HEK293T (cell line): Measurements from ENCODE around the gene LMAN2.

Source experiments
- CTCF ChIA-PET: fragments of 350-600 bp; formaldehyde crosslinking; extraction: SDS; loops from one replicate; lab custom pipeline; 2021; ENCODE audit warnings: antibody characterized with exemption, inconsistent platforms; lab: Yijun Ruan, JAX
- POLR2A ChIA-PET: fragments of 350-600 bp; formaldehyde crosslinking; extraction: SDS; loops from one replicate; lab custom pipeline; 2020; ENCODE audit warnings: antibody characterized with exemption, inconsistent platforms; lab: Yijun Ruan, JAX
- DNase-seq: peaks from one replicate; pipeline ENCODE4 v3.0.0; 2012; ENCODE audit warnings: mixed read lengths; ENCODE audit errors: extremely low spot score
- ARNT ChIP-seq: fragments of 450-650 bp; IDR thresholded peaks from 2 replicates; pipeline ENCODE4 v1.6.1; 2017; ENCODE audit warnings: mild to moderate bottlenecking
- BHLHE40 ChIP-seq: fragments of 450-650 bp; IDR thresholded peaks from 2 replicates; pipeline ENCODE4 v1.6.1; 2016; ENCODE audit warnings: mild to moderate bottlenecking, moderate library complexity, borderline replicate concordance
- CTBP1 ChIP-seq: fragments of 450-650 bp; IDR thresholded peaks from 2 replicates; pipeline ENCODE4 v1.6.1; 2016; ENCODE audit warnings: borderline replicate concordance
- ELF4 ChIP-seq: fragments of 450-650 bp; IDR thresholded peaks from 2 replicates; pipeline ENCODE4 v1.6.1; 2017; ENCODE audit warnings: antibody characterized with exemption
- FOXA1 ChIP-seq: fragments of 450-650 bp; IDR thresholded peaks from 2 replicates; pipeline ENCODE4 v1.6.1; 2016; ENCODE audit warnings: mild to moderate bottlenecking
- FOXK2 ChIP-seq: fragments of 450-650 bp; IDR thresholded peaks from 2 replicates; pipeline ENCODE4 v1.6.1; 2016; ENCODE audit warnings: mild to moderate bottlenecking
- FOXM1 ChIP-seq: fragments of 450-650 bp; IDR thresholded peaks from 2 replicates; pipeline ENCODE4 v1.6.1; 2017; ENCODE audit warnings: mild to moderate bottlenecking, borderline replicate concordance
- HDGF ChIP-seq: fragments of 450-650 bp; IDR thresholded peaks from 2 replicates; pipeline ENCODE4 v1.6.1; 2017; ENCODE audit warnings: antibody characterized with exemption, borderline replicate concordance
- L3MBTL2 ChIP-seq: fragments of 450-650 bp; conservative IDR thresholded peaks from 2 replicates; pipeline ENCODE4 v1.6.1; 2016; ENCODE audit warnings: mild to moderate bottlenecking
- LEF1 ChIP-seq: fragments of 450-650 bp; IDR thresholded peaks from 2 replicates; pipeline ENCODE4 v1.6.1; 2017; ENCODE audit warnings: mild to moderate bottlenecking, borderline replicate concordance
- NFRKB ChIP-seq: fragments of 450-650 bp; IDR thresholded peaks from 2 replicates; pipeline ENCODE4 v1.6.1; 2016; ENCODE audit warnings: mild to moderate bottlenecking, moderate library complexity
- SP1 ChIP-seq: fragments of 450-650 bp; IDR thresholded peaks from 2 replicates; pipeline ENCODE4 v1.6.1; 2017
- SUZ12 ChIP-seq: fragments of 450-650 bp; IDR thresholded peaks from 2 replicates; pipeline ENCODE4 v1.6.1; 2016; ENCODE audit warnings: mild to moderate bottlenecking
- TARDBP ChIP-seq: fragments of 450-650 bp; IDR thresholded peaks from 2 replicates; pipeline ENCODE4 v1.6.1; 2016
- ZNF384 ChIP-seq: fragments of 450-650 bp; IDR thresholded peaks from 2 replicates; pipeline ENCODE4 v1.6.1; 2016
- TF ChIP-seq, protein P1 (sequence below): fragments of 450-650 bp; IDR thresholded peaks from 2 replicates; pipeline ENCODE4 v1.6.1; 2016

LMAN2 gene

DNA sequence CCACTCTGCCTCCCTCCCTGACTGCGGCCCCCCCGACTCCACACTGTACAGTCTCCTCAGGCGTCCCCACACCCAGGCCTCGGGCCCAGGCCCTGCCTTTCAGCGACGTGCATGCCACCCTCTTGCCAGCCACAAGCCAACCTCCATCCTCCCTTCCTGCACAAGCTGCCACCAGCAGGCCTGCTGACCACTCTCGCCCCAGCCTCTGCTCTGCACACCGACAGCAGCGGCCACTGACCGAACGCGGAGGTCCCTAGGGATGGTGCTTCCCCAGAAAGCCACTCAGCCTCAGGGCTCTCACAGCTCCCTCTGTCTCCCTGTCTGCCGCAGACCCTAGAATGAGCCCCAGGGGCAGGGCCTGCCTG lies 18.6 kb downstream of the LMAN2 start:
- DNase-seq = no peak
- TF ChIP-seq FOXM1 = no peak
- TF ChIP-seq ARNT = no peak
- TF ChIP-seq TARDBP = no peak
- TF ChIP-seq LEF1 = no peak
- TF ChIP-seq SP1 = no peak
- no peak for TF ChIP-seq HDGF
- TF ChIP-seq ZNF384 = no peak
- no peak for TF ChIP-seq SUZ12
- TF ChIP-seq L3MBTL2 = no peak
- no peak for TF ChIP-seq FOXK2
- TF ChIP-seq BHLHE40 = no peak
- no peak for TF ChIP-seq CTBP1
- TF ChIP-seq FOXA1 = no peak
- TF ChIP-seq, protein P1, sequence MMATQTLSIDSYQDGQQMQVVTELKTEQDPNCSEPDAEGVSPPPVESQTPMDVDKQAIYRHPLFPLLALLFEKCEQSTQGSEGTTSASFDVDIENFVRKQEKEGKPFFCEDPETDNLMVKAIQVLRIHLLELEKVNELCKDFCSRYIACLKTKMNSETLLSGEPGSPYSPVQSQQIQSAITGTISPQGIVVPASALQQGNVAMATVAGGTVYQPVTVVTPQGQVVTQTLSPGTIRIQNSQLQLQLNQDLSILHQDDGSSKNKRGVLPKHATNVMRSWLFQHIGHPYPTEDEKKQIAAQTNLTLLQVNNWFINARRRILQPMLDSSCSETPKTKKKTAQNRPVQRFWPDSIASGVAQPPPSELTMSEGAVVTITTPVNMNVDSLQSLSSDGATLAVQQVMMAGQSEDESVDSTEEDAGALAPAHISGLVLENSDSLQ = no peak
- POLR2A ChIA-PET = no interaction called here
- CTCF ChIA-PET = no interaction called here

DNA sequence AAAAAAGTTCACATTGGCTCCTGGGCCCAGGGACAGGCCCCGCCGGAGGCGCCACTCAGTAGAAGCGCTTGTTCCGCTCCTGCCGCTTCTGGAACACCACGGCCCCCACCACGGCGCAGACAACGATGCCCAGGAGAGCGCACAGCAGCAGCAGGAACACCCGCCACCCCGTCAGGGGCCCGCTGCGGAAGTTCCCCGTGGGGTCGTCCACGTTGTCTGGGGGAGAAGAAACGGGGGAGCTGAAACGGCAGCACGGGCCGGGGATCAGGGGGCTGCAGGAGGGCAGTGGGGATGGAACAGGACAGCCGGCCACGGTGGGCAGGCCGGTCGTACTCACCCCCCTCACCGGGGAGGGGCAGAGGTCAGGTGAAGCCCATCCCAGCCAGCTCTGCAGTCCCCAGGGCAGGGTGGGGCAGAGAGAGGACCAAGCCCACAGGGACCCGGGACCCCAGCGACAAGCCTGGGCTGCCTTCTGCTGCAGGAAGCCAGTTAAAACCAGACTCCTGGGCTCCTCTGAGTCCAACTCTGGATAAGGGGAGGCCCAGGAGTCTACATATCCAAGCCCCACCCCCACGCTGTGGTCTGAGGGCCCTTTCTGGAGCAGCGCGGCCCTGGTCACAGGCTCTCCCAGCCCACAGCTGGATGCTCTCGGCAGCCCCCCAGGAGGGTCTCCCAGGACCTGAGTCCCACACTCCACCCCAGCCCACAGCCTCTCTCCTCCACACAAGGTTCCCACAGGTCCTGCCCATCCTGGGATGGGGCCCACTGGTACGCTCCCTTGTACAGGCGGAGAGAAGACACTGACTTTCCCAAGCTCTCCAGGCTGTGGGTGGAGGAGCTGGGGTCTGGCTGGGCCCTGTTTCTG lies 19.2 kb downstream of the LMAN2 start:
- no peak for DNase-seq
- CTCF ChIA-PET = no interaction called here
- no peak for TF ChIP-seq CTBP1
- TF ChIP-seq FOXK2 = no peak
- TF ChIP-seq ARNT = no peak
- no peak for TF ChIP-seq NFRKB
- no peak for TF ChIP-seq TARDBP
- no peak for TF ChIP-seq FOXA1
- no peak for TF ChIP-seq LEF1
- POLR2A ChIA-PET = interaction anchor here (1.3 kb wide), 1 partner anchor 19 kb away, joined by 6 read pairs; the partner anchor contains the start of gene LMAN2

DNA sequence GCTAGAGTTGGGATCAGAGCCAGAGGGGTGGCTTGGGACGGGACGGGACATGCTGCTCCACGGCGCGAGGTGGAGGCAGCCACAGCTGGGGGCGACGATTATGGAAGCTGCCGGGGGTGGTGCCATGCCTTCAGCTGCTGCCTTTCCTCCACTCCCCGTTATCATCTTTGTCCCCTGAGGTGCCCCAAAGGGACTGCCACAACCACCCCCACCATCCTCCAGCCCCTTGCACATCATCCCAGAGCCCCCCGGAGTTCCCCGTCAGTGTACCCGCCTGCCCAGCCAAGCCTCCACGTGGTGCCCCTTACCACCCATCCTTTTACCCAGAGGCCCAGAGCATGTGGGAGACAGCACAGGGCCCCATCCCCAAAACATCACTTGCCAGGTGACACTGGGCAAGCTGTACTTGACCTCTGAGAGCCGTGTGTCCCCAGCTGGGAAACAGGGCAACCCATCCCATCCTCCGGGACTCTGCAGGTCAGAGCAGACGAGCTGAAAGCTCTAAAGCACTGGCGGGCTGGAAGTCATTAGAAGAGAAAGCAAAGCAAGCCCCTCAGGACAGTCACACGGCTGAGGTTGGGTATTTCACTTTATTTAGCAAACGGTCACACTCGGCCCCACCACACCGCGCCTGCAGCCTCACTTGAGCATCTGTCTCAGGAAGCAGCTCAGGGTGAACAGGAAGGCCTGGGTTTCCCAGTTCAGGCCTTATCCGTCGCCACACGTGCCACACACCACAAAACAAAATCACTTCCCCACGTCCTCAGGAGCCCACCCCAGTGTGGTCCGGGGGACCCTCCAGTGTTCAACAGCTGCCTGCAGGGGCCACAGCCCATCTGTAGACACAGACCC lies 20.3 kb downstream of the LMAN2 start:
- POLR2A ChIA-PET = interaction anchor here (0.8 to 1.3 kb wide), 3 partner anchors 19 to 95 kb away, joined by 3 to 6 read pairs (median 6); partner anchors contain the start of gene LMAN2
- TF ChIP-seq FOXM1 (no peak), SP1 (no peak), FOXA1 (no peak), ZNF384 (no peak), BHLHE40 (no peak), L3MBTL2 (no peak)
- CTCF ChIA-PET = no interaction called here
- DNase-seq = no peak

- CTCF ChIA-PET = no interaction called here
- POLR2A ChIA-PET = no interaction called here
- DNase-seq = no peak
- TF ChIP-seq SUZ12 = no peak
- TF ChIP-seq, protein P1 = no peak
Observed at GRCh38 chr5:177329883-177330282, 21.6 kb downstream of the LMAN2 start.

- POLR2A ChIA-PET = interaction anchor here (1.5 kb wide), 1 partner anchor 23 kb away, joined by 3 read pairs; the partner anchor contains the start of gene LMAN2
- CTCF ChIA-PET = no interaction called here
- no peak for TF ChIP-seq HDGF
- no peak for TF ChIP-seq FOXA1
- TF ChIP-seq ARNT = no peak
- no peak for TF ChIP-seq FOXK2
- TF ChIP-seq ELF4 = no peak
- no peak for TF ChIP-seq L3MBTL2
- no peak for DNase-seq
Observed at GRCh38 chr5:177328545-177329231, 22.8 kb downstream of the LMAN2 start.

- TF ChIP-seq L3MBTL2 = no peak
- no peak for TF ChIP-seq ARNT
- TF ChIP-seq HDGF = no peak
- TF ChIP-seq ZNF384 = no peak
- TF ChIP-seq CTBP1 = no peak
- no peak for TF ChIP-seq FOXM1
- no peak for TF ChIP-seq ELF4
- no peak for TF ChIP-seq TARDBP
- TF ChIP-seq, protein P1 = no peak
- no peak for TF ChIP-seq LEF1
- TF ChIP-seq NFRKB = no peak
- TF ChIP-seq BHLHE40 = no peak
- TF ChIP-seq SP1 = no peak
- no peak for TF ChIP-seq FOXK2
- no peak for TF ChIP-seq FOXA1
- no peak for TF ChIP-seq SUZ12
- CTCF ChIA-PET = interaction anchor here (1.0 kb wide), 1 partner anchor 9 kb away, joined by 3 read pairs; no protein-coding TSS in a partner anchor
- POLR2A ChIA-PET = interaction anchor here (1.5 kb wide), 1 partner anchor 24 kb away, joined by 3 read pairs; the partner anchor contains the start of gene LMAN2
- DNase-seq = no peak
Observed at GRCh38 chr5:177327539-177328522, 23.6 kb downstream of the LMAN2 start.
